GM20431 (cell line): Measurements from ENCODE around the gene GNAO1.

Experiments
- in situ Hi-C: fragments of 300-500 bp; cut with MseI, MboI; formaldehyde crosslinking; loops from one replicate; pipeline ENCODE4 v1.15.0; 2020; ENCODE audit warnings: low sequenced_read_pairs; ENCODE audit not compliant: unreplicated experiment

Gene GNAO1

GRCh38 chr16:56321571-56321970 is 130.3 kb downstream of the GNAO1 start:
- in situ Hi-C loops: loop anchor here (25.0 kb wide), 1 partner anchor 384 kb away; no protein-coding TSS in a partner anchor

GRCh38 chr16:56324406-56324805 is 133.1 kb downstream of the GNAO1 start:
- in situ Hi-C loops: loop anchor here (25.0 kb wide), 1 partner anchor 387 kb away; no protein-coding TSS in a partner anchor

- in situ Hi-C loops: no loop called here
These were observed 134.7 kb downstream of the GNAO1 start for GRCh38 chr16:56325956-56326355.

- in situ Hi-C loops: no loop called here
These were observed 136.0 kb downstream of the GNAO1 start for GRCh38 chr16:56327071-56327928.

GRCh38 chr16:56327929-56328258 is 136.6 kb downstream of the GNAO1 start:
- in situ Hi-C loops: no loop called here

- in situ Hi-C loops: no loop called here
These were observed 137.2 kb downstream of the GNAO1 start for GRCh38 chr16:56328276-56329022.

GRCh38 chr16:56329887-56330286 is 138.6 kb downstream of the GNAO1 start:
- in situ Hi-C loops: no loop called here

GRCh38 chr16:56330476-56330875 is 139.2 kb downstream of the GNAO1 start:
- in situ Hi-C loops: no loop called here

- in situ Hi-C loops: no loop called here
These were observed 140.1 kb downstream of the GNAO1 start for GRCh38 chr16:56331399-56331798.

- in situ Hi-C loops: no loop called here
These were observed 140.6 kb downstream of the GNAO1 start for GRCh38 chr16:56331915-56332314.

- in situ Hi-C loops: no loop called here
These were observed 141.3 kb downstream of the GNAO1 start for GRCh38 chr16:56332464-56333079.

- in situ Hi-C loops: no loop called here
These were observed 143.5 kb downstream of the GNAO1 start for GRCh38 chr16:56334761-56335160.

- in situ Hi-C loops: no loop called here
These were observed 144.9 kb downstream of the GNAO1 start for GRCh38 chr16:56336071-56336688.

GRCh38 chr16:56336711-56337110 is 145.4 kb downstream of the GNAO1 start:
- in situ Hi-C loops: no loop called here

GRCh38 chr16:56337131-56337857 is 146.0 kb downstream of the GNAO1 start:
- in situ Hi-C loops: no loop called here

- in situ Hi-C loops: no loop called here
These were observed 146.6 kb downstream of the GNAO1 start for GRCh38 chr16:56337858-56338325.

- in situ Hi-C loops: no loop called here
These were observed 147.5 kb downstream of the GNAO1 start for GRCh38 chr16:56338566-56339318.

GRCh38 chr16:56339431-56340195 is 148.3 kb downstream of the GNAO1 start:
- in situ Hi-C loops: no loop called here
